Endothelial cell of umbilical vein (primary cell): ENCODE measurements around the gene KLHL30. TPM values are rescaled to one million over a fixed set of nuclear protein-coding genes. Genes with fewer than 3 reads are reported as not detected.

ENCODE experiments used
- BruUV-seq: library from RNA; stranded (reverse); fragments of 400-500 nt; replicated peaks from 2 replicates; lab custom pipeline; 2021; lab: Mats Ljungman, UMichigan
- CTCF ChIA-PET: fragments of 300-600, 350-600 bp; sonication (Branson Sonifier 250); formaldehyde crosslinking; loops from one replicate; lab custom pipeline; 2021; ENCODE audit warnings: antibody characterized with exemption, inconsistent platforms; lab: Charles Lee
- POLR2A ChIA-PET: fragments of 300-600, 350-600 bp; sonication (Branson Sonifier 250); formaldehyde crosslinking; loops from one replicate; lab custom pipeline; 2021; ENCODE audit warnings: antibody characterized with exemption, inconsistent platforms; lab: Charles Lee
- DNase-seq: peaks from one replicate; pipeline ENCODE4 v3.0.0-alpha.2; 2011; ENCODE audit warnings: low read depth, low spot score
- FAIRE-seq: peaks from 2 replicates; lab custom pipeline; 2011; peaks lifted over from hg19 to GRCh38; lab: Jason Lieb, UNC
- H2AFZ ChIP-seq: 2 replicates; pipeline ENCODE4 v1.6.0; 2012; ENCODE audit warnings: low read depth, low read length, control low read depth, inconsistent platforms
- H3K27ac ChIP-seq: 2 replicates; pipeline ENCODE4 v1.5.1; 2011; ENCODE audit warnings: low read depth, mild to moderate bottlenecking, control low read depth, low read length, moderate library complexity; ENCODE audit not compliant: insufficient read depth
- H3K27me3 ChIP-seq, 2 experiments: 2 replicates each; pipeline versions ENCODE4 v1.6.0 to v1.6.1; 2011; ENCODE audit warnings: low read length in 2 of 2, mixed read lengths in 1 of 2; ENCODE audit not compliant: control insufficient read depth in 2 of 2, insufficient read depth in 2 of 2
- H3K36me3 ChIP-seq, 2 experiments: 2 replicates in 1 of 2; 3 replicates in 1 of 2; pipeline ENCODE4 v1.5.1; 2011; ENCODE audit warnings: low read length in 2 of 2, mild to moderate bottlenecking in 1 of 2, moderate library complexity in 1 of 2; ENCODE audit not compliant: control insufficient read depth in 2 of 2, insufficient read depth in 2 of 2; ENCODE audit errors: extremely low read depth in 1 of 2
- H3K4me1 ChIP-seq: 3 replicates; pipeline ENCODE4 v1.5.1; 2011; ENCODE audit warnings: mild to moderate bottlenecking, low read length; ENCODE audit not compliant: control insufficient read depth, insufficient read depth; ENCODE audit errors: extremely low read depth
- H3K4me2 ChIP-seq: 2 replicates; pipeline ENCODE4 v1.6.1; 2011; ENCODE audit warnings: low read length, control low read depth, mixed read lengths; ENCODE audit not compliant: insufficient read depth
- H3K4me3 ChIP-seq, 3 experiments: fragments of 200-600 bp in 1 of 3; sonication (generic), shearing (Covaris generic) in 1 of 3; replicated peaks in 1 of 3; 2 replicates each; pipeline ENCODE4 v1.5.1; 2011 to 2016; ENCODE audit warnings: control low read depth in 3 of 3, low read length in 3 of 3, mild to moderate bottlenecking in 2 of 3, inconsistent platforms in 1 of 3, low read depth in 1 of 3, moderate library complexity in 1 of 3; ENCODE audit not compliant: insufficient read depth in 1 of 3
- H3K79me2 ChIP-seq: 2 replicates; pipeline ENCODE4 v1.6.0; 2012; ENCODE audit warnings: low read length, inconsistent platforms; ENCODE audit not compliant: control insufficient read depth, insufficient read depth
- H3K9ac ChIP-seq: replicated peaks from 2 replicates; pipeline ENCODE3; 2011; ENCODE audit warnings: low read length, control low read depth; ENCODE audit not compliant: insufficient read depth; ENCODE audit errors: extremely low read depth
- H3K9me1 ChIP-seq: replicated peaks from 3 replicates; pipeline ENCODE4 v1.6.0; 2011; ENCODE audit warnings: mild to moderate bottlenecking, low read length; ENCODE audit not compliant: control insufficient read depth, insufficient read depth; ENCODE audit errors: extremely low read depth
- H3K9me3 ChIP-seq: replicated peaks from 2 replicates; pipeline ENCODE4 v1.5.1; 2012; ENCODE audit warnings: low read length, inconsistent platforms; ENCODE audit not compliant: control insufficient read depth, insufficient read depth
- H4K20me1 ChIP-seq: replicated peaks from 2 replicates; pipeline ENCODE3; 2011; ENCODE audit warnings: mild to moderate bottlenecking, low read length; ENCODE audit not compliant: control insufficient read depth, insufficient read depth; ENCODE audit errors: extremely low read depth
- CTCF ChIP-seq, 2 donors: IDR thresholded peaks; 1 replicate in 1 of 2; 2 replicates in 1 of 2; pipeline ENCODE4 v1.5.1; 2011; ENCODE audit warnings: low read length in 2 of 2, mild to moderate bottlenecking in 2 of 2, moderate library complexity in 2 of 2, control low read depth in 1 of 2, inconsistent platforms in 1 of 2, low read depth in 1 of 2; ENCODE audit not compliant: insufficient read depth in 1 of 2; ENCODE audit errors: extremely low read depth in 1 of 2
- EZH2 ChIP-seq: IDR thresholded peaks from 2 replicates; pipeline ENCODE4 v1.6.1; 2012; ENCODE audit warnings: borderline replicate concordance, low read depth, mild to moderate bottlenecking, moderate library complexity, low read length, inconsistent platforms; ENCODE audit not compliant: severe bottlenecking
- FOS ChIP-seq: IDR thresholded peaks from 2 replicates; pipeline ENCODE4 v1.6.1; 2011; ENCODE audit warnings: mild to moderate bottlenecking, low read length, moderate library complexity, borderline replicate concordance; ENCODE audit not compliant: insufficient read depth
- GATA2 ChIP-seq: IDR thresholded peaks from 2 replicates; pipeline ENCODE4 v1.7.0; 2011; ENCODE audit warnings: low read depth, mild to moderate bottlenecking, moderate library complexity, mixed read lengths, low read length; ENCODE audit not compliant: insufficient read length, insufficient read depth
- JUN ChIP-seq: IDR thresholded peaks from 2 replicates; pipeline ENCODE4 v1.6.1; 2011; ENCODE audit warnings: borderline replicate concordance, low read depth; ENCODE audit not compliant: insufficient read length, insufficient read depth
- MAX ChIP-seq: IDR thresholded peaks from 2 replicates; pipeline ENCODE4 v1.6.1; 2011; ENCODE audit not compliant: insufficient read depth, insufficient read length
- MYC ChIP-seq: IDR thresholded peaks from one replicate; pipeline ENCODE4 v1.6.1; 2011; ENCODE audit warnings: mild to moderate bottlenecking, low read depth, low read length
- POLR2A ChIP-seq: IDR thresholded peaks from 2 replicates; pipeline ENCODE4 v1.6.1; 2012; ENCODE audit warnings: low read depth, mild to moderate bottlenecking, control low read depth, low read length
- POLR2AphosphoS5 ChIP-seq: IDR thresholded peaks from 2 replicates; pipeline ENCODE4 v1.6.1; 2012; ENCODE audit warnings: low read depth, mild to moderate bottlenecking, control low read depth, low read length, moderate library complexity; ENCODE audit not compliant: insufficient read depth
- dilution Hi-C: fragments of 300-500 bp; cut with MboI; formaldehyde crosslinking; loops from one replicate; pipeline ENCODE4 v1.15.0; 2019; ENCODE audit warnings: low sequenced_read_pairs; ENCODE audit not compliant: extremely low pct_ligation_motif_present
- intact Hi-C: fragments of 100-400 bp; cut with micrococcal nuclease; formaldehyde crosslinking; loops from one replicate; pipeline ENCODE4 v1.10.0; 2022
- polyA plus RNA-seq, 4 experiments: library from polyadenylated mRNA; depleted of rRNA in 3 of 4; stranded (reverse) in 3 of 4; unstranded in 1 of 4; fragments of >200 nt; gene quantifications; 2 replicates each; pipeline versions ENCODE4 v1.2.1 to v1.2.3, GENCODE V29; 2011 to 2012; ENCODE audit warnings: missing spikeins in 1 of 4
- total RNA-seq: library from RNA; stranded (reverse); gene quantifications from 2 replicates; pipeline ENCODE4 v1.2.3, GENCODE V29; 2021

Gene KLHL30
- total and polyA plus RNA-seq, 2 donors (not counting 3 experiments of a cell fraction or from before 2014, with no cell fraction given) = not detected

- no peaks in the 10 kb centered on the region for H3K4me1 ChIP-seq
- H4K20me1 ChIP-seq = no peaks in the 10 kb centered on the region
- H3K4me3 ChIP-seq = no peak overlapping the region
- dilution Hi-C loops (no loop called here), intact Hi-C loops (loop anchor here (10.0 kb wide), 1 partner anchor 179 kb away; no protein-coding TSS in a partner anchor)
- no peak overlapping the region for H3K9ac ChIP-seq
- no peaks in the 10 kb centered on the region for H3K9me1 ChIP-seq
- DNase-seq (no peak), FAIRE-seq (no peak)
- no peaks in the 10 kb centered on the region for H3K36me3 ChIP-seq
- BruUV-seq = no TSS peak
- H3K27ac ChIP-seq = no peak overlapping the region
- H3K4me2 ChIP-seq = no peak overlapping the region
- no peaks in the 10 kb centered on the region for H3K27me3 ChIP-seq
- TF ChIP-seq GATA2 = no peak
- no peak for TF ChIP-seq POLR2AphosphoS5
- no peak for TF ChIP-seq POLR2A
- TF ChIP-seq FOS = no peak
- no peak for TF ChIP-seq JUN
- TF ChIP-seq CTCF (IDR thresholded peaks at IDR 0.05; ENCODE audit: extremely low read depth in 1 of 2, insufficient read depth in 1 of 2, low read depth in 1 of 2, low read length in 2 of 2) = no peak
- TF ChIP-seq MYC = no peak
- no peak for TF ChIP-seq EZH2
- no peak for TF ChIP-seq MAX
- no peaks in the 10 kb centered on the region for H3K9me3 ChIP-seq
- ChIA-PET CTCF (no interaction called here), POLR2A (no interaction called here)
- no peaks in the 10 kb centered on the region for H3K79me2 ChIP-seq
- no peak overlapping the region for H2AFZ ChIP-seq
Observed at GRCh38 chr2:238104226-238104690, 34.2 kb upstream of the KLHL30 start.
